LNCaP clone FGC (cell line): Measurements from ENCODE around the gene RPL36AL.

Source experiments
- DNase-seq: peaks from one replicate; pipeline ENCODE4 v3.0.0-alpha.2; 2011; ENCODE audit warnings: low read depth
- H3K4me3 ChIP-seq: 2 replicates; pipeline ENCODE4 v1.5.1; 2011; ENCODE audit warnings: mild to moderate bottlenecking, low read depth, low read length, control low read depth
- CTCF ChIP-seq: IDR thresholded peaks from 2 replicates; pipeline ENCODE4 v1.5.1; 2012; ENCODE audit warnings: mild to moderate bottlenecking; ENCODE audit not compliant: control insufficient read depth, insufficient read depth; ENCODE audit errors: extremely low read depth

Gene RPL36AL

DNA sequence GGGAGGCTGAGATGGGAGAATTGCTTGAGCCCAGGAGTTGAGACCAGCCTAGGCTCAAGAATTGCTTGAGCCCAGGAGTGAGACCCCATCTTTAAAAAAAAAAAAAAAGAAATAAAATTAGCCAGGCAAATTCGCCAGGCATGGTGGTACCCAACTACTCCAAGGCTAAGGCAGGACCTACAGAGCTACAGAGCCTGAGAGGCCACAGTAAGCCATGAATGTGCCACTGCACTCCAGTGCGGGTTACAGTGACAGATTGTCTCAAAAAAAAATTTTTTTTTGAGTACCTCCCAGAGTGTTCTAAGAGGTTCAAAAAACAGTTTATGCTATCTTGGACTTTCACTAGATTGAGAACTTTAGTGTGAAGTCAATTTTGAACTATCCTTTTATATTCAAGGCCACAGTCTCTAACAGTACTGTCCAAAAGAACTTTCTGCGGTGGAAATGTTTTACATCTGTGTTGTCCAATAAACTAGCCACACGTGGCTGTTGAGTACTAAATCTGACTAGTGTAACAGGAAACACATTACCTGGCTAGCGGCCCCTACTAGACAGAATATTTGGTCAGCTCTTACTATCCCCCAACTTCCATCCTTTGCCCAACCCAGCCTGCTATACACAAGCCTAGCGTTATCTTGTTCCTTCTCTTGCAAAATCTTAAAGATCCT lies 2.4 kb downstream of the RPL36AL start:
- no peak for TF ChIP-seq CTCF
- no peak for DNase-seq
- no peak overlapping the region for H3K4me3 ChIP-seq

DNA sequence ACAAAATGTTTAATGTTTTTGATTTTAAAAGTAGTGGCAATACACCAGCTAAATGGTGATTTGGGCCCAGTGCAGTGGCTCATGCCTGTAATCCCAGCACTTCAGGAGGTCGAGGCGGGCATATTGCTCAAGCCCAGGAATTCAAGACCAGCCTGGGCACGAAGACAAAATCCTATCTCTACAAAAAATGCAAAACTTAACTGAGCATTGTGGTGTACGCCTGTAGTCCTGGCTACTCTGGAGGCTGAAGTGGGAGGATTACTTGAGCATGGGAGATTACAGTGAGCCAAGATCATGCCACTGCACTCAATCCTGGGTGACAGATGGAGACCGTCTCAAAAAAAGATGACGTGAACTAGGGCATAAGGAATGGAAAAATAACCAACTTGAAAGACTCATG lies 4.7 kb downstream of the RPL36AL start:
- H3K4me3 ChIP-seq: no peak overlapping the region
- TF ChIP-seq CTCF: no peak
- DNase-seq: no peak

- no peak for DNase-seq
- no peak for TF ChIP-seq CTCF
- H3K4me3 ChIP-seq: no peak overlapping the region
These were observed 6.2 kb downstream of the RPL36AL start for GRCh38 chr14:49614196-49614595.

GRCh38 chr14:49612671-49613070 lies 7.8 kb downstream of the RPL36AL start:
- H3K4me3 ChIP-seq: no peak overlapping the region
- DNase-seq: no peak
- no peak for TF ChIP-seq CTCF

DNA sequence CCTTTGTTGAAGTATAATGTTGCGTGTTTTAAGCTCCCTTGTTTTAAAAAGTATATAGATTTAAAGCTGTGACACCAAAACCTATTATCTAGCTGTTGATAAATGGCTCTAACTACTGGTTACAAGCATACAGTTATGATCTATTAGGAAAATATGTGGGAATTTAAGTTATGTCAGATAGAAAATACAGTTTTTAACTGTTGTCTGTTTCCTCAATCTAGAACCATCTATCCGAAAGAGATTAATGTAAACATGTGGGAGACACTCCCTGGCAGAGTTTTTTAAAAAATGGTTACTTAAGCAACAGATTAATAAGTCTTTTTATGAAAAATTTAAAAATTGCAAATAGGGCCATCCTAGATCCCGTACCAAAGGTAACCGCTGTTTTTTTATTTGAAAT lies 8.2 kb downstream of the RPL36AL start:
- no peak overlapping the region for H3K4me3 ChIP-seq

GRCh38 chr14:49607583-49607982 lies 12.8 kb downstream of the RPL36AL start:
- H3K4me3 ChIP-seq: no peak overlapping the region
- no peak for DNase-seq
- no peak for TF ChIP-seq CTCF

More for the DNA sequence above, 8.2 kb downstream of the RPL36AL start:
- DNase-seq: no peak
- TF ChIP-seq CTCF: no peak
